ENCODE measurements around the gene APOA1. TPM values are rescaled to one million over a fixed set of nuclear protein-coding genes. Genes with fewer than 3 reads are reported as not detected.

The APOA1 gene
- total and polyA plus RNA-seq, 2 donors (not counting 3 experiments of a cell fraction or from before 2014, with no cell fraction given) = not detected

GRCh38 chr11:116851626-116852025 is 14.2 kb upstream of the APOA1 start:
- no peaks in the 10 kb centered on the region for H3K79me2 ChIP-seq (ENCODE audit: control insufficient read depth, insufficient read depth, low read length)
- H3K36me3 ChIP-seq (ENCODE audit: control insufficient read depth in 2 of 2, extremely low read depth in 1 of 2, insufficient read depth in 2 of 2, low read length in 2 of 2) = peaks cover 0 to 7% of the 10 kb centered on the region in 2 experiments
- no peaks in the 10 kb centered on the region for H3K9me3 ChIP-seq (replicated peaks; ENCODE audit: control insufficient read depth, insufficient read depth, low read length)
- H2AFZ ChIP-seq (ENCODE audit: low read depth, low read length) = no peak overlapping the region
- peaks cover 26% of the 10 kb centered on the region for H3K4me1 ChIP-seq (ENCODE audit: control insufficient read depth, extremely low read depth, insufficient read depth, low read length)
- FAIRE-seq = no peak
- H3K4me2 ChIP-seq (ENCODE audit: insufficient read depth, low read length) = no peak overlapping the region
- BruUV-seq (replicated peaks) = no TSS peak
- H3K9me1 ChIP-seq (replicated peaks; ENCODE audit: control insufficient read depth, extremely low read depth, insufficient read depth, low read length) = no peaks in the 10 kb centered on the region
- no peak for DNase-seq (ENCODE audit: low read depth, low spot score)
- POLR2A ChIA-PET = no interaction called here
- H4K20me1 ChIP-seq (replicated peaks; ENCODE audit: control insufficient read depth, extremely low read depth, insufficient read depth, low read length) = no peaks in the 10 kb centered on the region
- CTCF ChIA-PET = interaction anchor here (1.5 to 3.2 kb wide), 2 partner anchors 16 to 64 kb away, joined by 5 to 17 read pairs; partner anchors contain the start of gene ZPR1
- H3K27me3 ChIP-seq (ENCODE audit: control insufficient read depth in 2 of 2, insufficient read depth in 2 of 2, low read length in 2 of 2) = no peaks in the 10 kb centered on the region
- no peak overlapping the region for H3K9ac ChIP-seq (replicated peaks; ENCODE audit: extremely low read depth, insufficient read depth, low read length)
- no peak overlapping the region for H3K4me3 ChIP-seq (replicated peaks in 1 of 3; ENCODE audit: insufficient read depth in 1 of 3, low read depth in 1 of 3, low read length in 3 of 3)
- no peak overlapping the region for H3K27ac ChIP-seq (ENCODE audit: insufficient read depth, low read depth, low read length)
- intact Hi-C loops (cut with micrococcal nuclease) = no loop called here
- dilution Hi-C loops (cut with MboI; ENCODE audit: extremely low pct_ligation_motif_present, low sequenced_read_pairs) = no loop called here
- TF ChIP-seq CTCF (IDR thresholded peaks at IDR 0.05; ENCODE audit: extremely low read depth in 1 of 2, insufficient read depth in 1 of 2, low read depth in 1 of 2, low read length in 2 of 2) (no peak), EZH2 (IDR thresholded peaks at IDR 0.05; ENCODE audit: borderline replicate concordance, low read depth, low read length, severe bottlenecking) (no peak), FOS (IDR thresholded peaks at IDR 0.05; ENCODE audit: borderline replicate concordance, insufficient read depth, low read length) (no peak), MYC (IDR thresholded peaks at IDR 0.05; ENCODE audit: low read depth, low read length) (no peak), GATA2 (IDR thresholded peaks at IDR 0.05; ENCODE audit: insufficient read depth, insufficient read length, low read depth, low read length) (no peak), POLR2A (IDR thresholded peaks at IDR 0.05; ENCODE audit: low read depth, low read length) (no peak), POLR2AphosphoS5 (IDR thresholded peaks at IDR 0.05; ENCODE audit: insufficient read depth, low read depth, low read length) (no peak), JUN (IDR thresholded peaks at IDR 0.05; ENCODE audit: borderline replicate concordance, insufficient read depth, insufficient read length, low read depth) (no peak)
- TF ChIP-seq, protein P1, sequence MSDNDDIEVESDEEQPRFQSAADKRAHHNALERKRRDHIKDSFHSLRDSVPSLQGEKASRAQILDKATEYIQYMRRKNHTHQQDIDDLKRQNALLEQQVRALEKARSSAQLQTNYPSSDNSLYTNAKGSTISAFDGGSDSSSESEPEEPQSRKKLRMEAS (IDR thresholded peaks at IDR 0.05; ENCODE audit: insufficient read depth, insufficient read length) = no peak

Data from endothelial cell of umbilical vein (primary cell).